ENCODE results near the gene SRGAP1. TPM values are rescaled to one million over a fixed set of nuclear protein-coding genes. Genes with fewer than 3 reads are reported as not detected.

The SRGAP1 gene
- total and polyA plus RNA-seq, 4 donors: 1.8 to 12.4 (median 6.2) TPM

- H3K9me3 ChIP-seq (ENCODE audit: control insufficient read depth in 4 of 4, insufficient read depth in 3 of 4, low read length in 3 of 4): no peaks in the 10 kb centered on the region
- no peak overlapping the region for H3K27ac ChIP-seq (ENCODE audit: low read depth in 1 of 2, low read length in 1 of 2)
- no peak for DNase-seq
- H3K9ac ChIP-seq (ENCODE audit: insufficient read depth in 1 of 2, low read length in 2 of 2): no peak overlapping the region
- H3K4me1 ChIP-seq (ENCODE audit: control insufficient read depth in 5 of 5, insufficient read depth in 5 of 5, low read length in 5 of 5): peaks cover 0 to 10% (median 0%) of the 10 kb centered on the region in 5 donors
- H3K27me3 ChIP-seq (ENCODE audit: control insufficient read depth in 3 of 3, insufficient read depth in 3 of 3, low read length in 2 of 3): no peaks in the 10 kb centered on the region
- no peak for ATAC-seq (ENCODE audit: insufficient read depth, low FRiP score)
- no peak for TF ChIP-seq CTCF (IDR thresholded peaks at IDR 0.05; ENCODE audit: control extremely low read depth, extremely low read depth)
- H3K36me3 ChIP-seq (ENCODE audit: control insufficient read depth in 4 of 4, insufficient read depth in 4 of 4, low read length in 4 of 4): no peaks in the 10 kb centered on the region
- 87 to 89% methylated on average over 1 of the region's 1 CpG for whole genome bisulfite sequencing, 2 donors
- H3K4me3 ChIP-seq: no peak overlapping the region
These were observed 25.2 kb downstream of the SRGAP1 start for GRCh38 chr12:63869656-63870055.

- Histone ChIP-seq H3K9ac (ENCODE audit: insufficient read depth in 1 of 2, low read length in 2 of 2) (no peak overlapping the region), H3K36me3 (ENCODE audit: control insufficient read depth in 4 of 4, insufficient read depth in 4 of 4, low read length in 4 of 4) (no peaks in the 10 kb centered on the region), H3K9me3 (ENCODE audit: control insufficient read depth in 4 of 4, insufficient read depth in 3 of 4, low read length in 3 of 4) (no peaks in the 10 kb centered on the region), H3K27me3 (ENCODE audit: control insufficient read depth in 3 of 3, insufficient read depth in 3 of 3, low read length in 2 of 3) (no peaks in the 10 kb centered on the region), H3K27ac (ENCODE audit: low read depth in 1 of 2, low read length in 1 of 2) (no peak overlapping the region), H3K4me3 (no peak overlapping the region), H3K4me1 (ENCODE audit: control insufficient read depth in 5 of 5, insufficient read depth in 5 of 5, low read length in 5 of 5) (peaks cover 0 to 10% (median 0%) of the 10 kb centered on the region in 5 donors)
- WGBS, 2 donors: 79 to 92% methylated on average over 4 of the region's 4 CpGs
- no peak for TF ChIP-seq CTCF (IDR thresholded peaks at IDR 0.05; ENCODE audit: control extremely low read depth, extremely low read depth)
- ATAC-seq (ENCODE audit: insufficient read depth, low FRiP score) (no peak), DNase-seq (no peak)
These were observed 26.3 kb downstream of the SRGAP1 start for GRCh38 chr12:63870838-63871237.

GRCh38 chr12:63874897-63875480 is 30.5 kb downstream of the SRGAP1 start:
- Histone ChIP-seq H3K4me3 (no peak overlapping the region), H3K27ac (ENCODE audit: low read depth in 1 of 2, low read length in 1 of 2) (no peak overlapping the region), H3K36me3 (ENCODE audit: control insufficient read depth in 4 of 4, insufficient read depth in 4 of 4, low read length in 4 of 4) (no peaks in the 10 kb centered on the region), H3K4me1 (ENCODE audit: control insufficient read depth in 5 of 5, insufficient read depth in 5 of 5, low read length in 5 of 5) (peaks cover 0 to 20% (median 3%) of the 10 kb centered on the region in 5 donors), H3K9me3 (ENCODE audit: control insufficient read depth in 4 of 4, insufficient read depth in 3 of 4, low read length in 3 of 4) (no peaks in the 10 kb centered on the region), H3K9ac (ENCODE audit: insufficient read depth in 1 of 2, low read length in 2 of 2) (no peak overlapping the region), H3K27me3 (ENCODE audit: control insufficient read depth in 3 of 3, insufficient read depth in 3 of 3, low read length in 2 of 3) (no peaks in the 10 kb centered on the region)
- DNase-seq (peak in 2 of 3 donors; percentile 79 to 81), ATAC-seq (ENCODE audit: insufficient read depth, low FRiP score) (no peak)
- no peak for TF ChIP-seq CTCF (IDR thresholded peaks at IDR 0.05; ENCODE audit: control extremely low read depth, extremely low read depth)
- WGBS, 2 donors: 75 to 83% methylated on average over 3 of the region's 3 CpGs

GRCh38 chr12:63875703-63876102 is 31.2 kb downstream of the SRGAP1 start:
- 52 to 82% methylated on average over 3 of the region's 3 CpGs for WGBS, 2 donors
- Histone ChIP-seq H3K9me3 (ENCODE audit: control insufficient read depth in 4 of 4, insufficient read depth in 3 of 4, low read length in 3 of 4) (no peaks in the 10 kb centered on the region), H3K27ac (ENCODE audit: low read depth in 1 of 2, low read length in 1 of 2) (no peak overlapping the region), H3K36me3 (ENCODE audit: control insufficient read depth in 4 of 4, insufficient read depth in 4 of 4, low read length in 4 of 4) (no peaks in the 10 kb centered on the region), H3K4me1 (ENCODE audit: control insufficient read depth in 5 of 5, insufficient read depth in 5 of 5, low read length in 5 of 5) (peaks cover 0 to 19% (median 8%) of the 10 kb centered on the region in 5 donors), H3K9ac (ENCODE audit: insufficient read depth in 1 of 2, low read length in 2 of 2) (no peak overlapping the region), H3K4me3 (no peak overlapping the region), H3K27me3 (ENCODE audit: control insufficient read depth in 3 of 3, insufficient read depth in 3 of 3, low read length in 2 of 3) (no peaks in the 10 kb centered on the region)
- TF ChIP-seq CTCF (IDR thresholded peaks at IDR 0.05; ENCODE audit: control extremely low read depth, extremely low read depth): no peak
- no peak for ATAC-seq (ENCODE audit: insufficient read depth, low FRiP score)
- DNase-seq: peak; percentile 19 to 91 (median 88)

Measured in lung (tissue), 12 donors.